GM13976 (cell line): Measurements from ENCODE around the gene MLC1.
"Not testable (repeated sequence)": the region's sequence is repeated elsewhere in the genome, so short reads cannot be mapped to it uniquely, and the experiment has no call there.

Experiments used
- DNase-seq: peaks from one replicate; pipeline ENCODE4 v3.0.0; 2012; ENCODE audit warnings: low spot score
- in situ Hi-C: fragments of 300-500 bp; cut with MboI; formaldehyde crosslinking; loops from one replicate; pipeline ENCODE4 v1.12.0; 2022; ENCODE audit warnings: low sequenced_read_pairs, mixed read lengths, inconsistent platforms; ENCODE audit not compliant: unreplicated experiment
- TF ChIP-seq, protein P1 (sequence below): IDR thresholded peaks from 2 replicates; pipeline ENCODE4 v1.5.1; 2012; ENCODE audit warnings: borderline replicate concordance, mild to moderate bottlenecking; ENCODE audit not compliant: insufficient read depth; ENCODE audit errors: extremely low read depth, missing control alignments, control extremely low read depth

MLC1 gene

DNA sequence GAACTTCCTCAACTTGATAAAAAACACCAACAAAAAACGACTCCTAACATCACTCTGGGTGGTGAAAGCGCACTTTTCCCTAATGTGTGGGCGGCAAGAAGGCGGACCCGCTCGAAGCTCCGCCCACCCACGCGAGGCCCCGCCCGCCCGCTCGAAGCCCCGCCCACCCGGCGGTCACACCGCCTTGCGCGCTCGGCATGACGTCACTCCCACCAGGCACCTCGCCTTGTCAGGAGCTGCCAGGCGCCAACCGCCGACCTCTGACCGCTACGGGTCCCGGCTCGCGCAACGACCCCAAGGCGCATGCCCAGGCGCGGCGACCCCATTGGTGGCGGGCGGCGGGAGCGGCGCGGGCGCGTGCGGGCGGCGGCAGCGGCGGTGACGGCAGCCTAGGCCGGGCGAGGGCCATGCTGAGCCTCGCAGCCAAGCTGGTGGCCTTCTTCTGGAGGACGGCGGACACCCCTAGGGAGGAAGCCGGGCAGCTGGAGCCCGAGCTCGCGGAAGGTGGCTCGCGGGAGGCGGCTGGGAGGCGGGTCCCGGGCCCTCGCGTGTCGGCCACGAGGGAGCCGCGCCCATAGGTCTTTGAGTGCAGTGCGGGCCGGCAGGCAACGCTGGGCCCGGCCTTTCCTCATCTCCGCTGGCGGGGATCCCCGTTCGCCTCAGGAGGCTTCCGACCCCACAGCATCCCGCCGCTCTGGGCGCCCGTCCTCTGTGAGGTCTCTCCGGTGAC, 4.6 kb upstream of the MLC1 start, which contains the start of gene MOV10L1:
Gene MOV10L1, plus strand, starts transcription at position 325 of the 730 bp plus-strand sequence. Its CDS starts 83 bp downstream, at position 408.
- in situ Hi-C loops, result no loop called here
- no peak for DNase-seq
- TF ChIP-seq, protein P1, sequence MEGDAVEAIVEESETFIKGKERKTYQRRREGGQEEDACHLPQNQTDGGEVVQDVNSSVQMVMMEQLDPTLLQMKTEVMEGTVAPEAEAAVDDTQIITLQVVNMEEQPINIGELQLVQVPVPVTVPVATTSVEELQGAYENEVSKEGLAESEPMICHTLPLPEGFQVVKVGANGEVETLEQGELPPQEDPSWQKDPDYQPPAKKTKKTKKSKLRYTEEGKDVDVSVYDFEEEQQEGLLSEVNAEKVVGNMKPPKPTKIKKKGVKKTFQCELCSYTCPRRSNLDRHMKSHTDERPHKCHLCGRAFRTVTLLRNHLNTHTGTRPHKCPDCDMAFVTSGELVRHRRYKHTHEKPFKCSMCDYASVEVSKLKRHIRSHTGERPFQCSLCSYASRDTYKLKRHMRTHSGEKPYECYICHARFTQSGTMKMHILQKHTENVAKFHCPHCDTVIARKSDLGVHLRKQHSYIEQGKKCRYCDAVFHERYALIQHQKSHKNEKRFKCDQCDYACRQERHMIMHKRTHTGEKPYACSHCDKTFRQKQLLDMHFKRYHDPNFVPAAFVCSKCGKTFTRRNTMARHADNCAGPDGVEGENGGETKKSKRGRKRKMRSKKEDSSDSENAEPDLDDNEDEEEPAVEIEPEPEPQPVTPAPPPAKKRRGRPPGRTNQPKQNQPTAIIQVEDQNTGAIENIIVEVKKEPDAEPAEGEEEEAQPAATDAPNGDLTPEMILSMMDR, result no peak

DNA sequence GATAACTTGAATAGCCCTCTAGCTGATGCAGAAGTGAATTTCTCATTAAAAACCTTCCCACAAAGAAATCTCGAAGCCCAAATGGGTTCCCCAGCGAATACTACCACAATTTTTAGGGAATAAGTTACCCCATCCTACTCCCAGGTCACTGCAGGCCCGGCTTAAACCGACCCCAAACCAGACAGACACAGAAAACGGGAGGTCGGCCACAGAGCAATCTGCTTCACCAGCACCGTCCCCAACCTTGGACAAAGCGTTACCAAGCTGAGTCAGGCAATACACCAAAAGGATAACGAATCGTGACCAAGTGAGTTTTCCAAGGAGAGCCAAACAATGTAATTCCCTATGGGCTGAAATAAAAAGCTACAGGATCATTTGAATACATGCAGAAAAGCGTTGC, 4.0 kb upstream of the MLC1 start:
- TF ChIP-seq, protein P1, result no peak
- DNase-seq, result no peak
- in situ Hi-C loops, result no loop called here

DNA sequence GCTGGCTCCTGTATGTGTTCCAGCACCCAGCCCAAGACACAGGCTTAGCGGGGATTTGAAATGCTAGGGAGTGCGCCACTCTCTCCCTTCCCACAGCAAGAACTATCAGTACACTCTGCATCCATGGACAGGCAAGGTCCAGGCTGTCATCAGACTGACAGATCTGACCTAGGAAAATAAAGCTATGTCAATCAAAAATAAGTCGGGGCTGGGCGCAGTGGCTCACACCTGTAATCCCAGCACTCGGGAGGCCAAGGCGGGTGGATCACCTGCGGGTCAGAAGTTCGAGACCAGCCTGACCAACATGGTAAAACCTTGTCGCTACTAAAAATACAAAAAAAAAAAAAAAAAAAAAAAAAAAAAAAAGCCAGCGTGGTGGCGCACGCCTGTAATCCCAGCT, 2.9 kb upstream of the MLC1 start:
- no peak for DNase-seq
- TF ChIP-seq, protein P1, result no peak
- in situ Hi-C loops, result no loop called here

DNA sequence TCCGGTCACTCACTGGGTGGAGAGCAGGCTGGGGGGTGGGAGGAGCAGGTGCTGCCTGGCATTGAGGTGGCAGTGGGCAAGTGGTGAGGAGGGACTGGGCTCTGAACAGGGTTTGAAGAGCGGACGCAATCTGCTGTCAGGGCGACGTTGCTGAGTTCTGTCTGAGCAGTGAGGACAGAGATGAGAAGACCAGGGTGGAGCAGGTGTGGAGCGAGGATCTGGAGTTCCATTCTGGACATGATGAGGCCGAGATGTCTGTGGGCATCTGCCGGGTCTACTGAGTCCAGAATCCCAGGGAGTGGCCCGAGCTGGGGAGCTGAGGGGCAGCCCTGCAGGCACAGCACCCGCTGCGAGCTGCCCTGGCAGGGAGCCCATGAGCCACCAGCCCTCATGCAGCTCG, 2.4 kb upstream of the MLC1 start:
- in situ Hi-C loops, result no loop called here
- TF ChIP-seq, protein P1, result no peak
- DNase-seq, result peak; percentile 13

GRCh38 chr22:50086975-50087374, 1.7 kb upstream of the MLC1 start:
- in situ Hi-C loops, DNase-seq: not testable (repeated sequence)

DNA sequence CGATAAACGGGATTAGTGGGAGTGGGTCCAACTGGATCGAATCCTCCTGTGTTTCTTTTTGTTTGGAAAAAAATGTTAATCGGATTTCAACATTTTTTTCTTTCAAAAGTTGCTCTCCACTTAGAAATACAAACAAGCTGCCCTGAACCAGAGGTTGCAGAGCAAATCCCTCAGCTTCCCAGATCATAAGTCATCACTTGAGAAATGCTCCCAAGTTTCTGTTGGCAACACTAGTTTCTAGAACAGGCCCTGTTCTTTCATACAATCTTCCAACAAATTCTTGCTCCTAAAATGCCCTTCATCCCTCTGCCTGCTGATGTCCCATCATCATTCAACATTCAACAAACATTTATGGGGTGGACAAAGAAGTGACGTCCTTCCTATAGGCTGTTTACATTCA, 1.3 kb upstream of the MLC1 start:
- no peak for DNase-seq
- TF ChIP-seq, protein P1, result no peak
- in situ Hi-C loops, result no loop called here

DNA sequence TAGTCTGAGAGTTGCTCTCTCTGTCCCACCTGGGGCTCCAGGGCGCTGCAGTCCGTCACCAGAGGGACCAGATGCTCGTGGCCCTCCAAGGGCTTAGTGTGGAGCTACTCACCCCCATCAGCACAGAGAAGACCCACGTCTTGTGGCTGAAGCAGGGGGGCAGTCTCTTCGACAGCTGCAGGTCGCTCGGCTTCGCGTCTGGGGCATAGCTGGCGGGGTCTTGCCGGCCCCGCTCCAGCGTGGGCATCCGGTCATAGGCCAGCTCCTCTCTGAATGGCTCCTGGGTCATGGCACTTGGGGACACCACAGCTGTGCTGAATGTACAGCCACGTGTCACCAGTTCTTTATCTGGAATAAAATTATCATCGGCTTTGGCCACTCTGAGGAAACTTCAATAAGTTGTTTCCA, 608 bp downstream of the MLC1 start:
- peak; percentile 36 for DNase-seq
- in situ Hi-C loops, result no loop called here
- TF ChIP-seq, protein P1, result no peak
